Raji (cell line): ENCODE results near the gene PRPF38B.
A peak's percentile ranks its signal among the peaks of the same experiment; 100 is the strongest.

ENCODE experiments used
- POLR2A ChIP-seq: IDR thresholded peaks from 2 replicates; pipeline ENCODE4 v1.6.1; 2011; ENCODE audit warnings: low read depth, low read length, control low read depth; ENCODE audit not compliant: insufficient read depth

The PRPF38B gene, protein sequence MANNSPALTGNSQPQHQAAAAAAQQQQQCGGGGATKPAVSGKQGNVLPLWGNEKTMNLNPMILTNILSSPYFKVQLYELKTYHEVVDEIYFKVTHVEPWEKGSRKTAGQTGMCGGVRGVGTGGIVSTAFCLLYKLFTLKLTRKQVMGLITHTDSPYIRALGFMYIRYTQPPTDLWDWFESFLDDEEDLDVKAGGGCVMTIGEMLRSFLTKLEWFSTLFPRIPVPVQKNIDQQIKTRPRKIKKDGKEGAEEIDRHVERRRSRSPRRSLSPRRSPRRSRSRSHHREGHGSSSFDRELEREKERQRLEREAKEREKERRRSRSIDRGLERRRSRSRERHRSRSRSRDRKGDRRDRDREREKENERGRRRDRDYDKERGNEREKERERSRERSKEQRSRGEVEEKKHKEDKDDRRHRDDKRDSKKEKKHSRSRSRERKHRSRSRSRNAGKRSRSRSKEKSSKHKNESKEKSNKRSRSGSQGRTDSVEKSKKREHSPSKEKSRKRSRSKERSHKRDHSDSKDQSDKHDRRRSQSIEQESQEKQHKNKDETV

DNA sequence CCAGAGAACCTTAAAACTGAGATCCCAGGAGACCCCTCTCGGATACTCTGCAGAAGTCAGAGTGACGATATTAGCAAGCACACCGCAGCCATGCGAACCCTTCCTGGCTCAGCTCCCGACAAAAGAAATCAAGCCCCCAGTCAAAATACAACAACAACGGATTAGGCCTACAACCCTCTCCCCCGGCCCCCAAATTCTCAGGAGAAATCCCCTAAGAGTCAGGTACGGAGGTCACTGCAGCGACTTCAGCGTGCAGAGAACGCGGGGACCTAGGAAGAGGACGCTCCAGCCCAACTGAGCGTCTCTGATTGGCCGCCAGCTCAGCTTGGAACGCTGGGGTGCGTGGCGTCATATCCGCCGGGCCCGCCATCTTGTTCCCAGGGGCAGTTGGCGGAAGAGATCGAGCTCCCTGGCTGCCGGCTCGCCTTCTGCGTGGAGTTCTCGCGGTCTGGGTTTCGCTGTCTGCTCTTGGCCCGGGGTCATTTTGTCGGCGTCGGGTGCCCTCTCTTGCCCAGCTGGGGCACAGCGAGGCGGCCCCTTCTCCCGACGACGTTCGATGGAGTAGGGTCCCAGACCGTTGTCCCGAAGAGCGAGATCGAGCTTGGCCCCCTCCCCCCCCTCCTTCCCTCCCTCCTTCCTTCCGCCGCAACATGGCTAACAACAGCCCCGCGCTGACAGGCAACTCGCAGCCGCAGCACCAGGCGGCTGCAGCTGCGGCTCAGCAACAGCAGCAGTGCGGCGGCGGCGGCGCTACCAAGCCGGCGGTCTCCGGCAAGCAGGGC lies at the start of gene PRPF38B:
TSS of gene PRPF38B (plus strand) at position 369 of the 782 bp plus-strand sequence. CDS start at position 651, 282 bp downstream.
- TF ChIP-seq POLR2A: peak; percentile 96

DNA sequence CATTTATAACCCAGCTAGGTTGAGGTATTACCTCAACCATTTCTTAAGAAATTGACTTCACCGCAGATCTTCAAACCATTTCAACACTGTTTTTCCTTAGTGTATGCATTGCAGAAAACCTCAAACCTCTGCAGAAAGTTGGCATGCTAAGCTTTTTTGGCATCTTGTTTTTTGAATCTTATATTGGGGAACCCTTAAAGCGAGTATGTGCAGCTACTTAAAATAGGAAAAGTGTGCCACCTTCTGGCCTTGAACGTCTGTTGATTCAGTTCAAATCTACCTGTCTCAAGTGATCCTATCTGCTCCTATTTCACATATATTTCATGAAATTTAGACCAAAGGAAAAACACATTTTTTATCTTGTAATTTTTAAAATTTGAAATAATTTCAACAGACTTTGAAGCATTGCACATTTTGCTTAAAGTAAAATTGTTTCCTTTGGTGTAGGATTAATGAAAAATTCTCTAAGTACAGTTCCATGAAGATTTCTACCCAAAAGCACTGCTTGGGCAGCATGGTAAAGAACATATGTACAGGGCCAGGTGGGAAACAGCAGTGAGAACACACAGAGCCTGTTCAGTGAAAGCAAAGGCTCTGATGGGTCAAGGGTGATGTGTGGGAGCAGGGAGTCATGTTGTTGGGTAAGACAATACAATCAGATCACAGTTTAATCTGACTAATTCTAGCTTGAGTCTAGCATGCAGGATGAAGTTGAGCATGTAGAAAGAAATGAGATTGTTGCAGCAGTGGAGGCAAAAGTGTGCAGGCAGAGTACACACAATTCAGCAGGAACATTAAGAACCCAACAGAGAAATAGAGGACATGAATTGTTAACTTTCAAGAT lies 48.4 kb upstream of the PRPF38B start:
- TF ChIP-seq POLR2A: no peak

DNA sequence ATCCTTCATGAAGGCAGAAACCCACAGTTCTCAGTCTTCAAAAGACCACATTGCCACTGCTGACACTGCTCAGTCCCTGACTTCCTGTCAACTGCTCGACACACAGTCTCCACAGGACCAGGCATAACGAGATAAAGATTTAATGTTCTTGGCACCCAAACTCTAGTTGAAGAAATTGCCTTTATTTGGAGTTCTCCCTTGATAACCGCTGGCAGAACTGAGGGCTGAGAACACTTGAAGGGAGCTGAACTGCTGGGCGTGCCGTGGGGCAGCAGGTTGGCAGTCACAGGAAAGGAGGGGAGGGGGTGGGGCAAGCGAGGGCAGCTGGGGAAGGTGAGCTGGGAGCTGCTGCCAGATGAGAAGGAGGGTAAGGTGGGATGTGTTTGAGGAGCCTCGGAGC lies 47.1 kb upstream of the PRPF38B start:
- TF ChIP-seq POLR2A: no peak

DNA sequence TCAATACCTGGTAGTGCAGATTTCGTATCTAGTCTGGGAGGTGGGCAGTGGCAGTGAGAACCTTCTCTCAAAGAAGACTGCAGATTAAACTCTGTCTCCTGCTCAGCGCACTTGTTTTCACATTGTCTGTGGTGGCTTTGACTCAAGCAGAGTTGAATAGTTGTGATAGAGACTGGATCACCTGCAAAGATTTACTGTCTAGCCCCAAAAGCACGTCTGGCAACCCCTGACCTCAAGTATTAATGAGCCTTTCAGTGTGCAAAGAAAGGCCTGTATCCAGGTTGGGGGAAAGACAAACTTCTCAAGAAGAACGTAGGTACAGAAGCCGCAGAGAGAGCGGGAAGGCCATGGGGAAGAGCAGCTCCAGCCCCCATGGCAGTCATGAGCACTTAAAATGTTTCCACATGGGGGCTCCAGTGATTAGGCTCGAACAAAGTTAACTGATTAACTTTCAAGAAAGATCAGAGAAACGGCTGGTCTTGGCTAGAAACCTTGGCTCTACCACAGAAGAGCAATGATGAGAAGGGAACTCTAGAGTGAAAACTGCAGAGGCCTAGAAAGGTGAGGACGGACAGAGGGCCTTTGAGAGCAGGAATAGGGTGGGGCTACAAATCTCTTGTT lies 46.4 kb upstream of the PRPF38B start:
- no peak for TF ChIP-seq POLR2A

DNA sequence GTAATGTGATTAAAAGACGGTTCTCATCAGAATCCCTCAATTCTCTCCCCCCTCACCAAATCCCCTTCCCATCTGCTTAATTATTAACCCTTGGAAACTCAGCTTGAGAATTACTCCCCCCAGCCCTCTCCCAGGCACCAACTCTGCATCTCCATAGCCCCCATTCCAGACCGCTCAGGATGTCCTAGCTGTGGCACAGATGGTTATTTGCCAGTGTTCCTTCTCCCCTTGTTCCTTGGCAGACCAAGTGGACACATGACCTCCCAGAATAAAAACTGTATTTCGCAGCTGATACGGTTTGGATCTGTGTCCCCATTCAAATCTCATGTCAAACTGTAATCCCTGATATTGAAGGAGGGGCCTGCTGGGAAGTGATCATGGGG lies 45.9 kb upstream of the PRPF38B start:
- no peak for TF ChIP-seq POLR2A

DNA sequence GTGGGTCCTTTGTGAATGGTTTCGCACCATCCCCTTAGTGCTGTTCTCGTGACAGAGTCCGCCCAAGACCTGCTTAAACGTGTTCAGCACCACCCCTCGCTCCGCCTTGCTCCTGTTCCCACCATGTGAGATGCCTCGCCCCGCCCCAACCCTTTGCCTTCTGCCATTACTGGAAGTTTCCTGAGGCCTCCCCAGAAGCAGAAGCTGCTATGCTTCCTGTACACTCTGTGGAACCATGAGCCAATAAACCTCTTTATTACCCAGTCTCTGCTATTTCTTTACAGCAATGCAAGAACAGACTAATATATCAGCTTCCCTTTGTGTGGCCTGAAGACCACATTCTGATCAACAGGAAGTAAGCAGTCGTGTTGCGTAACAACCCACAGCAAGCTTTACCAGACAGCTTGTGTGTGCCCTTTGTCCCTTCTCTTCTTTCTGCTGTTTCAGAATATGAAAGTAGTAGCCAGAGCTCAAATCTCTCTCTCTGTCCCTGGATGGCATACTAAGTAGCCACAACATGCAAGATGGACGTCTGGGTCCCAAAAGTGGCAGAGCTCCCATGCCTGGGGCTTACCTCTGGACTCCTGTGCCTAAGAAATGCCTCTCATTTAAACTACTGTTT lies 45.4 kb upstream of the PRPF38B start:
- no peak for TF ChIP-seq POLR2A

DNA sequence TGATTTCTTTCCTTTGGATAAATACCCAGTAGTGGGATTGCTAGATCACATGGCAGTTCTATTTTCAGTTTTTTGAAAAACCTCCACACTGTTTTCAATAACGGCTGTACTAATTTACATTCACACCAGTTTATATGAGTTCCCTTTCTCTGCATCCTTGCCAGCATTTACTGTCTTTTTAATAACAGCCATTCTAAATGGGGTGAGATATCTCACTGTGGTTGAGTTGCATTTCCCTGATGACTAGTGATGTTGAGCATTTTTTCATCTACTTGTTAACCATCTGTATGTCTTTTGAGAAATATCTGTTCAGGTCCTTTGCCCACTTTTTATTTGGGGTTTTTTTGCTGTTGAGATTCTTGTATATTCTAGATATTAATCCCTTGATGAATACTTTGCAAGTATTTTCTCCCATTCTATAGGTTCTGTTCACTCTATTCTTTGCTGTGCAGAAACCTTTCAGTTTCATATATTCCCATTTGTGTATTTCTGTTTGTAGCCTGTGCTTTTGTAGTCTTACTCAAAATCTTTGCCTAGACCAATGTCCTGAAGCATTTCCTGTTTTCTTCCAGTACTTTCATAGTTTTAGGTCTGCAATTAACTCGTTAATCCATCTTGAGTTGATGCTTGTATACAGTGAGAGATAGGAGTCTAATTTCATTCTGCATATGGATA lies 38.5 kb upstream of the PRPF38B start:
- TF ChIP-seq POLR2A: no peak

DNA sequence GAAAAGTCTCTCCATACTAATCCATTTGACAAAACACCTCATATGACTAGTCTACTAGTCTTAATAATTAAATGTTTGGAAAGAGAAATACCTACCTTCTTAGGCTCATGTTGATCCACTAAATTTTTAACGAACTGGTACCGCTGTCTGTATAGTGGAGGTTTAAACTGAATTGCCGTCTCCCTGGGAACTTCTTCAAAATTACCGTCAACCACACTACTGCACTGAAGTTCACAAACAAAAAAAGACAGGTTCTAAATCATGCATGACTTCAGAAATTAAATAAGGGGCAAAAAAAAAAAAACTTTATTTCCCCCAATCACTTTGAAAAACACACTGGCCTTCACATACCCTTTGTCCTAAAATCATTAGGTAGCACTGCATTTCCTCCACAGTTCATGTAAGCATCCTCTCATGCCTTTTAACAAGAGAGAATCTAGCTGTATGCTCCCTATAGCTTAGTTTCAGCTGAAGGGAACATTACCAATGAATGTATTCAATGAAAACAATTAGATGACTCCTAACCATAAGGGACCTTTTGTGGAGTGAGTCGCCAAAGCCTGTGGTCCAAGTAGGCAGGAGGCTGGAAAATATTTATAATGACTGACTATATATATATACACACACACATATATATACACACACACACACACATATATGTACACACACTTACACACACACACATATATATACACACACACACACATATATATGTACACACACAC lies 34.6 kb upstream of the PRPF38B start:
- TF ChIP-seq POLR2A: no peak

DNA sequence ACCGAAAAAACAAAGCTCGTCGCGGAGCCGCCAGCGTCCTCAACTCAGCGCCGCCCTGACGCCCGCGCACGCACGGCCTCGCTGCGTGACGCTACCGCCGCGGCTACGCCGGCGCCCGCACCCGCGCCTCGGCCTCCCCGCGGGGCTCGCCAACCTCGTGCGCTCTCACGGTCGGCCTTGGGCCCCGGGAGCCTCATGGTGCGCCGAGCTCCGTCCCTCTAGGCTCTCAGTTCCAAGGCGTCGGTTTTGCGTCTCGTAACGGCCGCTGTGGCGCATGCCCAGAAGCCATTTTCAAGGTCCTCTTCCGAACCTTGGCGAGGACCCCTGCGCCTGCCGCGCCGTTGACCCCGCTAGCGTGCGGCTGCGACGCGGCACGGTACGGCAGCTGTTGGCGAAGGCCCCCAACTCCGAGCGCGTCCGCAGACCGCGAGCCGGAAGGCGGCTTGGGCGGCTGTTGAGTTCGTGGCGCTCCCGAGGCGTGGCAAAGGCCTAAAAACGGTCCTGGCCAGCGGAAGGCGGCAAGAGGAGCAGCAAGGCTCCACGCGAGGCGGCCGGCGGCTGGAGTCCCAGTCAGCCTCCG lies 31.0 kb upstream of the PRPF38B start, which contains the start of gene HENMT1:
TSS of gene HENMT1 (minus strand) at position 64 of the 580 bp plus-strand sequence. CDS start 1,209 bp downstream, outside the sequence.
- no peak for TF ChIP-seq POLR2A

DNA sequence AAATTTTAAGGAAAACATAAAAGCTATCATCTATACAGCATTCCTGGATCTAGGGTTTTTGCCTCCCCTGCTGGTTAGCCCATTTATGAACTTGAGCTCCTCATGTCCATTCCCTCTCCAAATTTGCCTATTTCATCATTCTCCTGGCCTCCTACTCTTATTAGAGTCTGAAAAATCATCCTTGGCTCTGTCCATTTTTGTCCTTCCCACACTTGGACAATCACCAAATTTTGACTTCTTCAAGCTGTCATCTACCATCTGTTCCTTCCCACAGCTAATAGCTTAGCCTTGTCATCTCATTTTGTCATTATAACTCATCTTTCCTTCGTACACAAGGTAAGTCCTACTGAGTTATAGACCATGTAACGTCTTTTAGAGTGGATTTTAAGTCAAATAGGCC lies 29.0 kb upstream of the PRPF38B start:
- no peak for TF ChIP-seq POLR2A

DNA sequence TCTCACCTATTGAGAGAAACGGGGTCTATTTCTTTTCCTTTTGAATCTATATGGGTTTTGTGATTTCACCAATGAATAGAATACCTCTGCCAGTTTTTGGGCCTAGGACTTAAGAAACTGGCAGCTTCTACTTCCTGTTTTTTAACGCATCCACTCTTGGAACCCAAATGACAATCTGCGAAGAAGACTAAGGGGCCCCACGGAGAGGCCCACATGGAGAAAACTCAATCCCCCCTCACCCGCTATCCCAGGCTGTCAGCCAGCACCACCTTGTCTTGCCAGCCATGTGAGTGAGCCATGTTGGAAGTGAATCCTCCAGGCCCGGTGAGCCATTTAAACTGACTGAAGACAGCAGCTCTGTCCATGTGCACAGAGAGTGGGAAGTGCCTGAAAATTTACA lies 27.6 kb upstream of the PRPF38B start:
- no peak for TF ChIP-seq POLR2A

DNA sequence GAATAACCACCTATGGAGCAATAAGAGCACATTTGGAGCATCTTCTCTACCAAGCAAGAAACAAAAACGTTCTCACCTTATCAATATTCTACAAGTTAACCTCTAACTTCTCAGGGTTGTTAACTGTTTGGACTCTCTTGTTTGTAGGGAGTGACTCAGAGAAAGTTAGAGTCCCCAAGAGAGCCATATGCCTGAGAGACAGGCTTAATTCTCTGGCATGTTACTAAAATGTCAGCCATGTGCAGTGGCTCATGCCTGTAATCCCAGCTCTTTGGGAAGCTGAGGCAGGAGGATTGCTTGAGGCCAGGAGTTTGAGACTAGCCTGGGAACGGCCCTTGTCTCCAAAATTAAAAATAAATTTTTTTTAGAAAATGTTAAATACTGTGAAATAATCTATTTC lies 27.0 kb upstream of the PRPF38B start:
- TF ChIP-seq POLR2A: no peak
